Left renal cortex interstitium (tissue), 4 donors: ENCODE data around the gene SORCS3. TPM values are rescaled to one million over a fixed set of nuclear protein-coding genes. Genes with fewer than 3 reads are reported as not detected.

Experiments used
- DNase-seq, 4 donors: peaks; one replicate each; pipeline ENCODE4 v3.0.0-alpha.2; 2013; ENCODE audit warnings: low read depth in 4 of 4, low spot score in 2 of 4, missing footprints in 1 of 4
- polyA plus RNA-seq, 4 donors: library from polyadenylated mRNA; unstranded; fragments of 120-200 nt; gene quantifications; one replicate each; pipeline ENCODE4 v1.2.1, GENCODE V29; 2013; ENCODE audit not compliant: insufficient read length in 4 of 4

SORCS3 gene
- polyA plus RNA-seq, 4 donors: 2.8 to 4.5 (median 3.8) TPM

- DNase-seq: no peak
Measured at GRCh38 chr10:104822088-104822487, 181.0 kb downstream of the SORCS3 start.

GRCh38 chr10:104824380-104825006 is 183.4 kb downstream of the SORCS3 start:
- peak; percentile 47 to 56 (median 56) for DNase-seq

- DNase-seq: no peak
Measured at GRCh38 chr10:104831272-104831671, 190.2 kb downstream of the SORCS3 start.

- DNase-seq: no peak
Measured at GRCh38 chr10:104834580-104834979, 193.5 kb downstream of the SORCS3 start.

- DNase-seq: no peak
Measured at GRCh38 chr10:104835422-104835821, 194.3 kb downstream of the SORCS3 start.

- DNase-seq: no peak
Measured at GRCh38 chr10:104842704-104843103, 201.6 kb downstream of the SORCS3 start.

- DNase-seq: no peak
Measured at GRCh38 chr10:104844073-104844472, 203.0 kb downstream of the SORCS3 start.

GRCh38 chr10:104850023-104850422 is 208.9 kb downstream of the SORCS3 start:
- DNase-seq: no peak

- no peak for DNase-seq
Measured at GRCh38 chr10:104867966-104868598, 227.0 kb downstream of the SORCS3 start.

GRCh38 chr10:104872691-104873090 is 231.6 kb downstream of the SORCS3 start:
- no peak for DNase-seq

- DNase-seq: no peak
Measured at GRCh38 chr10:104873161-104873560, 232.1 kb downstream of the SORCS3 start.

GRCh38 chr10:104875561-104875960 is 234.5 kb downstream of the SORCS3 start:
- DNase-seq: no peak

- no peak for DNase-seq
Measured at GRCh38 chr10:104880624-104881398, 239.7 kb downstream of the SORCS3 start.

- DNase-seq: no peak
Measured at GRCh38 chr10:104881740-104882139, 240.7 kb downstream of the SORCS3 start.

- no peak for DNase-seq
Measured at GRCh38 chr10:104892879-104893617, 252.0 kb downstream of the SORCS3 start.

- no peak for DNase-seq
Measured at GRCh38 chr10:104893701-104894100, 252.6 kb downstream of the SORCS3 start.

- DNase-seq: no peak
Measured at GRCh38 chr10:104894681-104895080, 253.6 kb downstream of the SORCS3 start.

GRCh38 chr10:104895541-104895940 is 254.5 kb downstream of the SORCS3 start:
- DNase-seq: no peak

- DNase-seq: no peak
Measured at GRCh38 chr10:104895981-104896380, 254.9 kb downstream of the SORCS3 start.

- no peak for DNase-seq
Measured at GRCh38 chr10:104897696-104898095, 256.6 kb downstream of the SORCS3 start.

- no peak for DNase-seq
Measured at GRCh38 chr10:104899779-104900178, 258.7 kb downstream of the SORCS3 start.
